AG04450 (cell line): ENCODE data around the gene ROBO1. TPM values are rescaled to one million over a fixed set of nuclear protein-coding genes. Genes with fewer than 3 reads are reported as not detected.

Experiments
- CTCF ChIA-PET: fragments of 300-600, 350-600 bp; formaldehyde crosslinking; extraction: SDS; loops from one replicate; lab custom pipeline; 2022; ENCODE audit warnings: antibody characterized with exemption, inconsistent platforms; lab: Charles Lee
- POLR2A ChIA-PET: fragments of 350-600 bp; formaldehyde crosslinking; extraction: SDS; loops from one replicate; lab custom pipeline; 2021; ENCODE audit warnings: antibody characterized with exemption, inconsistent platforms; lab: Yijun Ruan, JAX
- DNase-seq: peaks from one replicate; pipeline ENCODE4 v3.0.0-alpha.2; 2011; ENCODE audit warnings: low read depth, low spot score
- H3K27ac ChIP-seq: one replicate; pipeline ENCODE4 v1.5.1; 2012; ENCODE audit warnings: low read depth, low read length, control low read depth
- H3K27me3 ChIP-seq: one replicate; pipeline ENCODE4 v1.6.0; 2012; ENCODE audit warnings: low read length; ENCODE audit not compliant: control insufficient read depth, insufficient read depth
- H3K4me3 ChIP-seq: 2 replicates; pipeline ENCODE4 v1.5.1; 2011; ENCODE audit warnings: mild to moderate bottlenecking, low read depth, low read length, control low read depth
- H3K9me3 ChIP-seq: 2 replicates; pipeline ENCODE4 v1.5.1; 2012; ENCODE audit warnings: low read length; ENCODE audit not compliant: control insufficient read depth, insufficient read depth
- polyA plus RNA-seq: library from polyadenylated mRNA; depleted of rRNA; stranded (reverse); fragments of >200 nt; gene quantifications from 2 replicates; pipeline ENCODE4 v1.2.3, GENCODE V29; 2011
- TF ChIP-seq, protein P1 (sequence below): IDR thresholded peaks from 2 replicates; pipeline ENCODE4 v1.5.1; 2011; ENCODE audit warnings: low read depth, low read length, control low read depth, inconsistent platforms

Gene ROBO1
- polyA plus RNA-seq, 1 experiment = 66.0 TPM

DNA sequence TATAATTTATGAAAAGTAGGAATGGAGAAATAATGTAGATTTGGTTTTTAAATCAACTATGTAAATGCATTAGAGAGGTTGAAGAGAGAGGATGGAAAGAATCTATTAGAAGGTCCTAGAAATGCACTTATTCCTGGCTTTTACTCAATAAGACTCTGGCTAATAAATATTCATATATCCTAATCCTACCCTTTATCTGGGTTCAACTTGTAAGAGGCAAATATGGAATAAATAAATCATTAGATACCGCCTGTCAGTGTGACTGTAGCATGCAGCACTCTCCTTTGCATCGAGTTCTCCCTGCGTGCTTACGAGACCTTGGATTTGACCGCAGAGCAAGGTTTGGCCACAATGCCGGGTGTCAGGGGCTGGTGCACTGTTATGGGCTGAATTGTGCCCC, 1156.5 kb downstream of the ROBO1 start:
- no peaks in the 10 kb centered on the region for H3K27me3 ChIP-seq
- ChIA-PET POLR2A (no interaction called here), CTCF (no interaction called here)
- H3K4me3 ChIP-seq = no peak overlapping the region
- TF ChIP-seq, protein P1, sequence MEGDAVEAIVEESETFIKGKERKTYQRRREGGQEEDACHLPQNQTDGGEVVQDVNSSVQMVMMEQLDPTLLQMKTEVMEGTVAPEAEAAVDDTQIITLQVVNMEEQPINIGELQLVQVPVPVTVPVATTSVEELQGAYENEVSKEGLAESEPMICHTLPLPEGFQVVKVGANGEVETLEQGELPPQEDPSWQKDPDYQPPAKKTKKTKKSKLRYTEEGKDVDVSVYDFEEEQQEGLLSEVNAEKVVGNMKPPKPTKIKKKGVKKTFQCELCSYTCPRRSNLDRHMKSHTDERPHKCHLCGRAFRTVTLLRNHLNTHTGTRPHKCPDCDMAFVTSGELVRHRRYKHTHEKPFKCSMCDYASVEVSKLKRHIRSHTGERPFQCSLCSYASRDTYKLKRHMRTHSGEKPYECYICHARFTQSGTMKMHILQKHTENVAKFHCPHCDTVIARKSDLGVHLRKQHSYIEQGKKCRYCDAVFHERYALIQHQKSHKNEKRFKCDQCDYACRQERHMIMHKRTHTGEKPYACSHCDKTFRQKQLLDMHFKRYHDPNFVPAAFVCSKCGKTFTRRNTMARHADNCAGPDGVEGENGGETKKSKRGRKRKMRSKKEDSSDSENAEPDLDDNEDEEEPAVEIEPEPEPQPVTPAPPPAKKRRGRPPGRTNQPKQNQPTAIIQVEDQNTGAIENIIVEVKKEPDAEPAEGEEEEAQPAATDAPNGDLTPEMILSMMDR = no peak
- no peaks in the 10 kb centered on the region for H3K9me3 ChIP-seq
- no peak overlapping the region for H3K27ac ChIP-seq
- DNase-seq = no peak

DNA sequence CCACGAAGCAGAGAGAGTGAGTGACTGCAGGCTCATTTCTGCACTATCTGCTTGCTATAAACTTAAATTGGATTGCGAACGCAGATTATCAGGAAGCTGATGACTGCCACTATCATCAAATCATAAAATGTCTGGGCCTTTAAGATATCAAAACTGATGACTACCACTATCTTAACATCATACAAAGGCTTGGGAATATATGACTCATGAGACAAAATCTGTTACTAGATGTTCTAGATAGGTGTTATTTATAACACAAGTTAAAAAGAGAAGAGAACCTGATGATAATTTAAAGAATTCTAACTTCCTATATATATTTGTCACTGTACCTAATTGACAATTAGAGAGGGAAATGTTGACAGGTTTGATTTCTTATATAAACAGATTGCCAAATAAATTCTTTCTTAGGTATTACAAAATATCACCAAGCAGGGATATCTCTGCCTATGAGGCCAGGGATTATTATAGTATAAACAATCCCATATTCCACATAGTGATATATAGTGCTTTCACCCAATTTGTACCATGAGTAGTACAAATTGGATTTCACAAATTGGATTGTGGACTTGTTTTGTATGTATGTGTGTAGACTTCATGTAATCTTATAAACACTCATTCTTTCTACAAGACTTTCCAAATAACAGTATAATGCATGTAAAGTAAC, 1157.2 kb downstream of the ROBO1 start:
- DNase-seq = no peak
- TF ChIP-seq, protein P1 = no peak
- no peaks in the 10 kb centered on the region for H3K9me3 ChIP-seq
- H3K27me3 ChIP-seq = no peaks in the 10 kb centered on the region
- no peak overlapping the region for H3K4me3 ChIP-seq
- CTCF ChIA-PET = no interaction called here
- POLR2A ChIA-PET = no interaction called here
- H3K27ac ChIP-seq = no peak overlapping the region

DNA sequence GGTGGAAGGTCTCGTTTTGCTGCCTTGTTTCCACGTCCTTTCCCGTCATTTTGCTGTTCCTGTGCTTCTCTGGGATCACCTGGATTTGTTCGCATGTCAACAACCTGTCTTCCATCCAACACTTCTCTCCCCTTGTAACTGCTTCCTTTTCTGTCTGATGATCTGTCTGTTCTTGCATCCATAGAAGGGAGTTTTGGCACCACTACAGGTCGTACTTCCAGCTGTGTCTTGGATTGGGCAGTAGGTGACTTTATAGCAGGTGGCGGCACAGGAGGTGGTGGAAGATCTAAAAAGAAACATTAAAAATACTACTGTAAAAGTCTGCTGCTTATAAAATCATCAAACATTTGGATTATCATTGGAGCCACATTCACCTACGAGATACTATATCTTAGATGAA, 1161.0 kb downstream of the ROBO1 start:
- Histone ChIP-seq H3K27ac (no peak overlapping the region), H3K4me3 (no peak overlapping the region), H3K9me3 (no peaks in the 10 kb centered on the region), H3K27me3 (no peaks in the 10 kb centered on the region)
- DNase-seq = no peak
- CTCF ChIA-PET = no interaction called here
- POLR2A ChIA-PET = no interaction called here
- TF ChIP-seq, protein P1 = no peak

DNA sequence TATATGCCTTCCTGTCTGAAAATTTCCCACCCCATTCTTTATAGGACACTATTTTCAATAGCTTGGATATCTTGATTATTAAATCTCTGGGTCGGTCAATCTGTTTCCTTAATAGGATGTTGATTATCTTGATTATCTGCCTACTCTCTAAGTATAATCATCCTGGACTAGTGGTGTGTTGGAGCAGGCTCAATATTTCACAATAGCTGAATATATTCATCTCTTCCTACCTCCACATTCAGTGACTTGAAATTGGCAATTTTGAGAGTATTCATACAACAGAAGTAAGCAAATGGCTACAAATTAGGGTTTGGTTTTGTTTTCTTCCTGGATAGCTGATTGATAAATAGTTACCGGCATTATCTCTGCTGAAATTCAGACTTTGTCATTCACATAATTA, 1162.6 kb downstream of the ROBO1 start:
- POLR2A ChIA-PET = no interaction called here
- CTCF ChIA-PET = interaction anchor here (0.6 to 0.8 kb wide), 3 partner anchors 41 to 481 kb away, joined by 3 read pairs; no protein-coding TSS in a partner anchor
- TF ChIP-seq, protein P1 = no peak
- no peaks in the 10 kb centered on the region for H3K27me3 ChIP-seq
- no peaks in the 10 kb centered on the region for H3K9me3 ChIP-seq
- no peak overlapping the region for H3K27ac ChIP-seq
- no peak for DNase-seq
- no peak overlapping the region for H3K4me3 ChIP-seq

DNA sequence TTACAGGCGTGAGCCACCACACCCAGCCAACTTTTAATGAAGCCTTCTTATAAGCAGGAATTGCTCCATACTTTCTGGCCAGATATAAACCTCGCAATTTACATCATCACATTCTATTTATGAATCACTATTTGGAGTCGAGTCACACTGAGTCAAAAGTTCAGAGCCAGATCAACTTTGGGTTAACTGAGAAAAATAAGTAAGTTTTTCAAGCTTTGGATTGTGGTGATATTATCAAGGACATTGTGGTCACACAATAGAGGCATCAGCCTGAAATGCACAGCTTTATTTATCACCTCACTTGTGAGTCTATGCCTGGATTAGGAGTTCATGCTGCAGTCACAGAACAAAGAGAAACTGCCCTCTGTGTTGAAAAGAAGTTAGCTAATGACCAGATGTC, 1163.5 kb downstream of the ROBO1 start:
- TF ChIP-seq, protein P1 = no peak
- H3K9me3 ChIP-seq = no peaks in the 10 kb centered on the region
- H3K27me3 ChIP-seq = no peaks in the 10 kb centered on the region
- POLR2A ChIA-PET = no interaction called here
- CTCF ChIA-PET = interaction anchor here (0.7 kb wide), 1 partner anchor 42 kb away, joined by 3 read pairs; no protein-coding TSS in a partner anchor
- no peak overlapping the region for H3K4me3 ChIP-seq
- H3K27ac ChIP-seq = no peak overlapping the region
- peak; percentile 15 for DNase-seq
